SK-N-SH treated with all-trans-retinoic acid at 6 μM for 48 hours (cell line): ENCODE measurements around the gene CCDC88C.

Experiments
- ARNTL ChIP-seq: fragments of 450-650 bp; formaldehyde crosslinking; IDR thresholded peaks from 2 replicates; pipeline ENCODE4 v1.5.0; 2020; ENCODE audit warnings: low read depth, mild to moderate bottlenecking, moderate library complexity, borderline replicate concordance
- BACH2 ChIP-seq: fragments of 250-450 bp; sonication (Bioruptor Pico); IDR thresholded peaks from 2 replicates; pipeline ENCODE4 v1.9.0; 2021; ENCODE audit warnings: mild to moderate bottlenecking, borderline replicate concordance
- CSDC2 ChIP-seq: fragments of 250-450 bp; sonication (Bioruptor Pico); IDR thresholded peaks from 2 replicates; pipeline ENCODE4 v1.5.0; 2020; ENCODE audit warnings: mild to moderate bottlenecking, moderate library complexity
- ISL1 ChIP-seq: fragments of 250-450 bp; sonication (Bioruptor Pico); IDR thresholded peaks from 2 replicates; pipeline ENCODE4 v2.1.2; 2022; ENCODE audit warnings: mild to moderate bottlenecking, moderate library complexity
- PPARA ChIP-seq: fragments of 250-450 bp; sonication (Bioruptor Pico); IDR thresholded peaks from 2 replicates; pipeline ENCODE4 v1.5.0; 2020; ENCODE audit warnings: mild to moderate bottlenecking, borderline replicate concordance
- RARB ChIP-seq: fragments of 250-450 bp; sonication (Bioruptor Pico); IDR thresholded peaks from 2 replicates; pipeline ENCODE4 v1.8.0; 2021; ENCODE audit warnings: mild to moderate bottlenecking, moderate library complexity
- TCF4 ChIP-seq: fragments of 250-450 bp; sonication (Bioruptor Pico); IDR thresholded peaks from 2 replicates; pipeline ENCODE4 v1.8.0; 2021; ENCODE audit warnings: mild to moderate bottlenecking, moderate library complexity, borderline replicate concordance
- ZFP3 ChIP-seq: fragments of 250-450 bp; sonication (Bioruptor Pico); IDR thresholded peaks from 2 replicates; pipeline ENCODE4 v1.5.0; 2020; ENCODE audit warnings: mild to moderate bottlenecking, moderate library complexity
- ZFP30 ChIP-seq: fragments of 450-650 bp; formaldehyde crosslinking; IDR thresholded peaks from 2 replicates; pipeline ENCODE4 v1.5.0; 2022; ENCODE audit warnings: mild to moderate bottlenecking, moderate library complexity
- ZNF565 ChIP-seq: fragments of 450-650 bp; formaldehyde crosslinking; conservative IDR thresholded peaks from 2 replicates; pipeline ENCODE4 v1.5.0; 2020; ENCODE audit warnings: low read depth, mild to moderate bottlenecking, moderate library complexity
- TF ChIP-seq, protein P1 (sequence below): fragments of 250-450 bp; sonication (Bioruptor Pico); IDR thresholded peaks from 2 replicates; pipeline ENCODE4 v1.8.0; 2020; ENCODE audit warnings: mild to moderate bottlenecking, moderate library complexity, borderline replicate concordance
- TF ChIP-seq, protein P2 (sequence below): fragments of 250-450 bp; sonication (Bioruptor Pico); IDR thresholded peaks from 2 replicates; pipeline ENCODE4 v1.8.0; 2021; ENCODE audit warnings: low read depth, mild to moderate bottlenecking, moderate library complexity, borderline replicate concordance
- TF ChIP-seq, protein P3 (sequence below): fragments of 250-450 bp; sonication (Bioruptor Pico); IDR thresholded peaks from 2 replicates; pipeline ENCODE4 v1.5.1; 2020; ENCODE audit warnings: low read depth, mild to moderate bottlenecking, moderate library complexity

DNA sequence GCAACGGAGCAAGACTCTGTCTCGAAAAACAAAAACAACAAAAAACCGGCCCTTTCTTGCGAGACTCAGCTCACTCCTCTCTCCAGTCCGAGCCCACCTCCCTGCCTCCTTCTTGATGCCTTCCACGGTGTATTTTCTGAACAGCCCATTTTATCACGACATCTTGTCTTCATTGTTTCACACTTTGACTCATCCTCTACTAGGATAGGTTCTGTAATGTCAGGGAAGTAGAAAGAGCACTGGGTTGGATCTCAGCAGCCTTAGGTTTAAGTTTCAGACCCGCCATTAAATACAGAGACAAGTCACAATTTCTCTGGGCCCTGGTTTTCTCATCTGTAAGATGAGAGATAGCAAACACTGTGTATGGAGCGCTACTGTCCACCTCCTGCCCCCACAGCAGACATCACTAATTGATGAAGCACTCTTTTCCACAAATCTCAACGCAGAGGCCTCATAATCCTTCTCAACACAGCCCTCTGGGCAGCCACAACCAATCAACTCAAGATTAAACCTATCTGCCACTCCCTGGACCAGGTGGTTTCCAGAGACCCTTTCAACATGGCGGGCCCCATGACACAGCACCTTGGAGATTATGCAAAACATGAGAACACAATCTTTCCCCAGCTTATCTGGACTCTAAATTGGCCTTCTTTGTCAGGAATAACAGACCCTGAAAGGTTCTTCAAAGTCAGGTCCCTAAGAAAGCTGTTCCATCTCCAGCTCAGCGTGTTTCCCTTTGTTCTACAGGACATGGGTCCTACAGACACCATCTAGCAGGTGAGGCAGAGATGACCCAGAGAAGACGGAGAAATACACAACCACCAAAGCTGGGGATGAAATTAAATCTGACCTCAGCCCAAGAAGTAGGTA lies 35.6 kb downstream of the CCDC88C start:
- TF ChIP-seq ZNF565 (CRISPR knock-in tag) (no peak), TCF4 (CRISPR knock-in tag) (no peak), RARB (CRISPR knock-in tag) (no peak), ISL1 (CRISPR knock-in tag) (no peak), ZFP30 (CRISPR knock-in tag) (no peak), ARNTL (CRISPR knock-in tag) (no peak), CSDC2 (no peak), PPARA (CRISPR knock-in tag) (no peak), ZFP3 (no peak), BACH2 (CRISPR knock-in tag) (no peak)
- TF ChIP-seq, protein P1, sequence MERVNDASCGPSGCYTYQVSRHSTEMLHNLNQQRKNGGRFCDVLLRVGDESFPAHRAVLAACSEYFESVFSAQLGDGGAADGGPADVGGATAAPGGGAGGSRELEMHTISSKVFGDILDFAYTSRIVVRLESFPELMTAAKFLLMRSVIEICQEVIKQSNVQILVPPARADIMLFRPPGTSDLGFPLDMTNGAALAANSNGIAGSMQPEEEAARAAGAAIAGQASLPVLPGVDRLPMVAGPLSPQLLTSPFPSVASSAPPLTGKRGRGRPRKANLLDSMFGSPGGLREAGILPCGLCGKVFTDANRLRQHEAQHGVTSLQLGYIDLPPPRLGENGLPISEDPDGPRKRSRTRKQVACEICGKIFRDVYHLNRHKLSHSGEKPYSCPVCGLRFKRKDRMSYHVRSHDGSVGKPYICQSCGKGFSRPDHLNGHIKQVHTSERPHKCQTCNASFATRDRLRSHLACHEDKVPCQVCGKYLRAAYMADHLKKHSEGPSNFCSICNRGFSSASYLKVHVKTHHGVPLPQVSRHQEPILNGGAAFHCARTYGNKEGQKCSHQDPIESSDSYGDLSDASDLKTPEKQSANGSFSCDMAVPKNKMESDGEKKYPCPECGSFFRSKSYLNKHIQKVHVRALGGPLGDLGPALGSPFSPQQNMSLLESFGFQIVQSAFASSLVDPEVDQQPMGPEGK = no peak
- TF ChIP-seq, protein P2, sequence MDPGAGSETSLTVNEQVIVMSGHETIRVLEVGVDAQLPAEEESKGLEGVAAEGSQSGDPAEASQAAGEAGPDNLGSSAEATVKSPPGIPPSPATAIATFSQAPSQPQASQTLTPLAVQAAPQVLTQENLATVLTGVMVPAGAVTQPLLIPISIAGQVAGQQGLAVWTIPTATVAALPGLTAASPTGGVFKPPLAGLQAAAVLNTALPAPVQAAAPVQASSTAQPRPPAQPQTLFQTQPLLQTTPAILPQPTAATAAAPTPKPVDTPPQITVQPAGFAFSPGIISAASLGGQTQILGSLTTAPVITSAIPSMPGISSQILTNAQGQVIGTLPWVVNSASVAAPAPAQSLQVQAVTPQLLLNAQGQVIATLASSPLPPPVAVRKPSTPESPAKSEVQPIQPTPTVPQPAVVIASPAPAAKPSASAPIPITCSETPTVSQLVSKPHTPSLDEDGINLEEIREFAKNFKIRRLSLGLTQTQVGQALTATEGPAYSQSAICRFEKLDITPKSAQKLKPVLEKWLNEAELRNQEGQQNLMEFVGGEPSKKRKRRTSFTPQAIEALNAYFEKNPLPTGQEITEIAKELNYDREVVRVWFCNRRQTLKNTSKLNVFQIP = no peak
- TF ChIP-seq, protein P3, sequence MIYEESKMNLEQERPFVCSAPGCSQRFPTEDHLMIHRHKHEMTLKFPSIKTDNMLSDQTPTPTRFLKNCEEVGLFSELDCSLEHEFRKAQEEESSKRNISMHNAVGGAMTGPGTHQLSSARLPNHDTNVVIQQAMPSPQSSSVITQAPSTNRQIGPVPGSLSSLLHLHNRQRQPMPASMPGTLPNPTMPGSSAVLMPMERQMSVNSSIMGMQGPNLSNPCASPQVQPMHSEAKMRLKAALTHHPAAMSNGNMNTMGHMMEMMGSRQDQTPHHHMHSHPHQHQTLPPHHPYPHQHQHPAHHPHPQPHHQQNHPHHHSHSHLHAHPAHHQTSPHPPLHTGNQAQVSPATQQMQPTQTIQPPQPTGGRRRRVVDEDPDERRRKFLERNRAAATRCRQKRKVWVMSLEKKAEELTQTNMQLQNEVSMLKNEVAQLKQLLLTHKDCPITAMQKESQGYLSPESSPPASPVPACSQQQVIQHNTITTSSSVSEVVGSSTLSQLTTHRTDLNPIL (CRISPR knock-in tag) = no peak
